ENCODE measurements around the gene STAT2.
"Not testable (repeated sequence)": the region's sequence is repeated elsewhere in the genome, so short reads cannot be mapped to it uniquely, and the experiment has no call there.

STAT2 gene

DNA sequence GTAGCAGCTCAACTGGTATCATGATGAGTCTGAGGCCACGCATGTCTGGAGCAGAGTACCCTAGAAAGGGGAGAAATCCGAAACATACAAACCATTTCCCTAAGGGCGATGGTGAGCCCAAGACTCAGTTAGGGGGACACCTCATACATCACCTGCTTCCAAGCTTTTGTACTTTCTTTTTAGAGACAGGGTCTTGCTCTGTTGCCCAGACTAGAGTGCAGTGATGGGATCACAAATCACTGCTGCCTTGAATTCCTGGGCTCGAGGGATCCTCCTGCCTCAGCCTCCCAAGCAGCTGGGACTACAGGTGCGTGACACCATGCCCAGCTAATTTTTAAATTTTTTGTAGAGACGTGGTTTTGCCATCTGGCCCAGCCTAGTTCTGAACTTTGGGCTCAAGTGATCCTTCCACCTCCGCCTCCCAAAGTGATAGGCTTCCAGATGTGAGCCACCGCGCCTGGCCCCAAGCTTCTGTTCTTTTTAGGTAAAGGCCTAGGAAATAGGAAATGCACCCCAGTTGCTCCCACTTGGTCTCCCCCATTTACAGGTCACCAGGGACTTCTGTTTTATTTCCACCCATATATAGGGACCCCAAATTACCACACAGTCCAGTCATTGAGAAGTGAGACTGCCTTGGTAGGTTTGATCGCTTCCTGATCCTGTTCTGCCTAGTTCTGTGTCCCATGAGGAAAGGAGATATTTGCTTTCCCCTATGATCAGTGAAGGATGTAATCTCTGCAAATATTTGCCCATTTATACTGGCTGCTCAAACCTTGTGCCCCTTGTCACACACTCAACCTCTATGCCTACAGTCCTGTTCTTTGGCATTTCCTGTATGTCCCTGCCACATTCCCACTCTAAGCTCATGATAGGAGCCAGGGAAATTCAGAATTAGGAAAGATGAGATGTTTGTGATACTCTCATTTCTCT, 2.5 kb upstream of the STAT2 start, which contains the start of gene APOF:
TSS of gene APOF (minus strand) at position 728 of the 930 bp plus-strand sequence. CDS start at position 616, 112 bp downstream.
- DNase-seq (ENCODE audit: low spot score), result no peak
- TF ChIP-seq, protein P1, sequence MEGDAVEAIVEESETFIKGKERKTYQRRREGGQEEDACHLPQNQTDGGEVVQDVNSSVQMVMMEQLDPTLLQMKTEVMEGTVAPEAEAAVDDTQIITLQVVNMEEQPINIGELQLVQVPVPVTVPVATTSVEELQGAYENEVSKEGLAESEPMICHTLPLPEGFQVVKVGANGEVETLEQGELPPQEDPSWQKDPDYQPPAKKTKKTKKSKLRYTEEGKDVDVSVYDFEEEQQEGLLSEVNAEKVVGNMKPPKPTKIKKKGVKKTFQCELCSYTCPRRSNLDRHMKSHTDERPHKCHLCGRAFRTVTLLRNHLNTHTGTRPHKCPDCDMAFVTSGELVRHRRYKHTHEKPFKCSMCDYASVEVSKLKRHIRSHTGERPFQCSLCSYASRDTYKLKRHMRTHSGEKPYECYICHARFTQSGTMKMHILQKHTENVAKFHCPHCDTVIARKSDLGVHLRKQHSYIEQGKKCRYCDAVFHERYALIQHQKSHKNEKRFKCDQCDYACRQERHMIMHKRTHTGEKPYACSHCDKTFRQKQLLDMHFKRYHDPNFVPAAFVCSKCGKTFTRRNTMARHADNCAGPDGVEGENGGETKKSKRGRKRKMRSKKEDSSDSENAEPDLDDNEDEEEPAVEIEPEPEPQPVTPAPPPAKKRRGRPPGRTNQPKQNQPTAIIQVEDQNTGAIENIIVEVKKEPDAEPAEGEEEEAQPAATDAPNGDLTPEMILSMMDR (IDR thresholded peaks at IDR 0.05; ENCODE audit: extremely low read depth, insufficient read depth, missing control alignments), result no peak
- in situ Hi-C loops (cut with MboI; ENCODE audit: low pct_unique_long_range_greater_than_20kb, low sequenced_read_pairs, unreplicated experiment), result no loop called here

- DNase-seq (ENCODE audit: low spot score), result no peak
- TF ChIP-seq, protein P1 (IDR thresholded peaks at IDR 0.05; ENCODE audit: extremely low read depth, insufficient read depth, missing control alignments), result no peak
- in situ Hi-C loops (cut with MboI; ENCODE audit: low pct_unique_long_range_greater_than_20kb, low sequenced_read_pairs, unreplicated experiment), result no loop called here
Measured at GRCh38 chr12:56361487-56362129, 1.7 kb upstream of the STAT2 start.

DNA sequence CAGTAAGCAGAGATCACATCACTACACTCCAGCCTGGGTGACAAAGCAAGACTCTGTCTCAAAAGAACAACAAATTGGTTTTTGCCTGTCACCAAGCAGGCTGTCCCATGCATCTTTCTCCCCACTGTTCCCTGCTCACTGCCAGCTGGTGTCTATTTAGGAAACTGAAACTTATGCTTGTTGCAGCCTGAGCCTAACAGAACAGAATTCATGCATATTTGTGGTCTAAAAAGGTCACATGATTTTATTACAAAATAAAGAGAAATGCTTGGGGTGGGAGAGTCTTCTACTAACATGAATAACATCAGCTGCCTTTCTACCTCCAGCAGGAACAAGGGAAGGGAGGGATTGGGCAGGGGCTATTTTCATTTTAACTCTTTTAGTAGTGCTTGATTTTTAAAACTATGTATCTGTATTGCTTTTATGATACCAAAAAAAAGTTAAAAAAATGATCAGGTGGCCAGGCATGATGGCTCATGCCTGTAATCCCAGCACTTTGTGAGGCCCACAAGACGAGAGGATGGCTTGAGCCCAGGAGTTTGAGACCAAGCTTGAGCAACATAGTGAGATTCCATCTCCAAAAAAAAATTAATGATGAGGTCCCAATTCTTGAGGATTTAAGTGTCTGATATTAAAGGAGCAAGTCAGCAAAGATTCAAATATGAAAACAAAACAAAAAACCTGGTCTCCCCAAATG, 923 bp downstream of the STAT2 start:
- TF ChIP-seq, protein P1 (IDR thresholded peaks at IDR 0.05; ENCODE audit: extremely low read depth, insufficient read depth, missing control alignments), result no peak
- in situ Hi-C loops (cut with MboI; ENCODE audit: low pct_unique_long_range_greater_than_20kb, low sequenced_read_pairs, unreplicated experiment), result no loop called here
- no peak for DNase-seq (ENCODE audit: low spot score)

GRCh38 chr12:56351325-56351724, 8.6 kb downstream of the STAT2 start:
- DNase-seq (ENCODE audit: low spot score), result no peak
- TF ChIP-seq, protein P1 (IDR thresholded peaks at IDR 0.05; ENCODE audit: extremely low read depth, insufficient read depth, missing control alignments), result no peak
- in situ Hi-C loops (cut with MboI; ENCODE audit: low pct_unique_long_range_greater_than_20kb, low sequenced_read_pairs, unreplicated experiment), result no loop called here

GRCh38 chr12:56350662-56351061, 9.2 kb downstream of the STAT2 start:
- TF ChIP-seq, protein P1 (IDR thresholded peaks at IDR 0.05; ENCODE audit: extremely low read depth, insufficient read depth, missing control alignments), result no peak
- no peak for DNase-seq (ENCODE audit: low spot score)
- in situ Hi-C loops (cut with MboI; ENCODE audit: low pct_unique_long_range_greater_than_20kb, low sequenced_read_pairs, unreplicated experiment), result no loop called here

DNA sequence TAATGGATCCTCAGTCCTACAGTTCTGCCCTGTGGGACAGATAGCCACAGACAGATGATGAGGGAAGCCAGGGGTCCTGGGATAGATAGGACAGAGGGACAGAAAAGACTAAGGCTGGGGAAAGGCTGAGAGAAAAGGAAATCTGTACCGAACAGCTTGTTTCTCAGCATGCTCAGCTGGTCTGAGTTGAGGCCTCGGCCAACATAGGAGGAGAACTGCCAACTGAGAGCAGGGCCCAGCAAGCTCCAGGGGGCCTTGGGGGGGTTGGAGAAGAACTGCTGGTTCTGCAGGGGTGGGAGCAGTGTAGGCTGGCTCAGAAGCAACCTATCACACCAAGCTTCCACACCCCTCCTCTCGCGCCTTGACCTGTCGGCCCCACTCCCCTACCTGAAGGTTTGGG, 11.1 kb downstream of the STAT2 start:
- no peak for DNase-seq (ENCODE audit: low spot score)
- TF ChIP-seq, protein P1 (IDR thresholded peaks at IDR 0.05; ENCODE audit: extremely low read depth, insufficient read depth, missing control alignments), result no peak
- in situ Hi-C loops (cut with MboI; ENCODE audit: low pct_unique_long_range_greater_than_20kb, low sequenced_read_pairs, unreplicated experiment), result no loop called here

DNA sequence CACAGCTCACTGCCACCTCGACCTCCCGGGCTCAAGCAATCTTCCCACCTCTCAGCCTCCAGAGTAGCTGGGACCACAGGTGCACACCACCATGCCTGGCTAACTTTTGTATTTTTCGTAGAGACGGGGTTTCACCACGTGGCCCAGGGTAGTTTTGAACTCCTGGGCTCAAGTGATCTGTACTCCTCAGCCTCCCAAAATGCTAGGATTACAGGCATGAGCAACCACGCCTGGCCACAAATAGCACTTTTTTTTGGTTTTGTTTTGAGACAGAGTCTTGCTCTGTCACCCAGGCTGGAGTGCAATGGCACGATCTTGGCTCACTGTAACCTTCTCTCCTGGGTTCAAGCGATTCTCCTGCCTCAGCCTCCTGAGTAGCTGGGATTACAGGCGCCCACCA, 12.7 kb downstream of the STAT2 start:
- DNase-seq (ENCODE audit: low spot score); in situ Hi-C loops (cut with MboI; ENCODE audit: low pct_unique_long_range_greater_than_20kb, low sequenced_read_pairs, unreplicated experiment): not testable (repeated sequence)

Measured in GM13977 (cell line).